SK-N-MC (cell line): ENCODE measurements around the gene NHSL2.
A peak's percentile ranks its signal among the peaks of the same experiment; 100 is the strongest.

Experiments
- DNase-seq: peaks from one replicate; pipeline ENCODE4 v3.0.0-alpha.2; 2011; ENCODE audit warnings: low read depth, low spot score
- H3K27ac ChIP-seq: fragments of 200-600 bp; sonication (generic); 2 replicates; pipeline ENCODE4 v1.5.1; 2016; ENCODE audit warnings: mixed run types
- H3K36me3 ChIP-seq: fragments of 200-600 bp; sonication (generic); 2 replicates; pipeline ENCODE4 v1.6.1; 2017; ENCODE audit warnings: antibody characterized with exemption, low read length, mixed read lengths; ENCODE audit not compliant: insufficient read depth
- H3K4me3 ChIP-seq: fragments of 200-600 bp; sonication (generic); 2 replicates; pipeline ENCODE4 v1.5.1; 2016
- H3K9ac ChIP-seq: fragments of 200-600 bp; sonication (generic); 2 replicates; pipeline ENCODE4 v1.8.0; 2017; ENCODE audit warnings: mixed run types, mixed read lengths; ENCODE audit not compliant: insufficient read length
- H3K9me3 ChIP-seq: fragments of 200-600 bp; sonication (generic); 2 replicates; pipeline ENCODE4 v1.6.1; 2017; ENCODE audit warnings: low read depth, mild to moderate bottlenecking, antibody characterized with exemption, low read length, moderate library complexity, mixed read lengths
- EZH2 ChIP-seq: fragments of 200-600 bp; sonication (generic); IDR thresholded peaks from one replicate; pipeline ENCODE4 v1.6.1; 2017; ENCODE audit warnings: antibody characterized with exemption
- FOXP2 ChIP-seq: optimal IDR thresholded peaks from 2 replicates; pipeline ENCODE3; 2011; ENCODE audit warnings: mild to moderate bottlenecking, moderate library complexity; ENCODE audit not compliant: insufficient read depth; ENCODE audit errors: extremely low read length, control extremely low read depth
- POLR2AphosphoS5 ChIP-seq: IDR thresholded peaks from 2 replicates; pipeline ENCODE4 v1.6.1; 2012; ENCODE audit warnings: mild to moderate bottlenecking, low read depth, low read length, borderline replicate concordance

NHSL2 gene

DNA sequence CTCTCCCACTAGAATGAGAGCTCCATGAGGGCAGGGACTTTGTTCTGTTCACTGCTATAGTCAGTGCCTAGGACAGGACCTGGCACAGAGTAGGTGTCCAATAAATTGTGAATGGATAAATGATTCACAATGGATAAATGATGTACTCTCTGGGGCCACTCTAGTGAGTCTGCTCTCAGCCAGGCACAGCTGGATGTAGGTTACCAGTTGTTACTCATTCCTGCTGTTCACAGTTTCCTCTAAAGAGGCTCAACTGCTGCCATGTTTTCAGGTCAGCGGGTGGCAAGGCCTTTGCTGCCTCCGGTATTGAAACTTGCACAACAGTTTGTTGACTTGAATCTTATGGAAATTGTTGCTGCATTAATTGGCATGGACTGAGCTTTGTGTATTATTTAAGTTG is 99.1 kb downstream of the NHSL2 start:
- no peak overlapping the region for H3K9ac ChIP-seq
- no peak overlapping the region for H3K27ac ChIP-seq
- TF ChIP-seq FOXP2 (no peak), POLR2AphosphoS5 (no peak)
- H3K4me3 ChIP-seq = no peak overlapping the region
- no peak for DNase-seq
- no peaks in the 10 kb centered on the region for H3K36me3 ChIP-seq
- H3K9me3 ChIP-seq = no peaks in the 10 kb centered on the region

DNA sequence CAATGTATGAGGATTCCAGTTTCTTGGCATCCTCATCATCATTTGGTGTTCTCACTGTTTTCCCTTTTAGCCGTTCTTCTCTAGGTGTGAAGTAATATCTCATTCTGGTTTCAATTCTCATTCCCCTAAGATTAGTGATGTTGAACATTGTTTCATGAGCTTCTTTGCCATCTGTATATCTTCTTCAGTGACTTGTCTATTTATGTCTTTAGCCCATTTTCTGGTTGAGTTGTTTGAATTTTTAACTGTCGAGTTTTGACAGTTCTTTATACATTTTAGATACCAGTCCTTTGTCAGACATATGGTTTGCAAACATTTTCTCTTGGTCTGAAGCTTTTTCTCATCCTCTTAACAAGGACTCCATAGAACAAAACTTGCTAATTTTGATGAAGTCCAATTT is 101.1 kb downstream of the NHSL2 start:
- no peak overlapping the region for H3K4me3 ChIP-seq
- no peaks in the 10 kb centered on the region for H3K36me3 ChIP-seq
- no peak for DNase-seq
- TF ChIP-seq FOXP2 (no peak), EZH2 (no peak), POLR2AphosphoS5 (no peak)
- no peak overlapping the region for H3K9ac ChIP-seq
- no peaks in the 10 kb centered on the region for H3K9me3 ChIP-seq
- no peak overlapping the region for H3K27ac ChIP-seq

DNA sequence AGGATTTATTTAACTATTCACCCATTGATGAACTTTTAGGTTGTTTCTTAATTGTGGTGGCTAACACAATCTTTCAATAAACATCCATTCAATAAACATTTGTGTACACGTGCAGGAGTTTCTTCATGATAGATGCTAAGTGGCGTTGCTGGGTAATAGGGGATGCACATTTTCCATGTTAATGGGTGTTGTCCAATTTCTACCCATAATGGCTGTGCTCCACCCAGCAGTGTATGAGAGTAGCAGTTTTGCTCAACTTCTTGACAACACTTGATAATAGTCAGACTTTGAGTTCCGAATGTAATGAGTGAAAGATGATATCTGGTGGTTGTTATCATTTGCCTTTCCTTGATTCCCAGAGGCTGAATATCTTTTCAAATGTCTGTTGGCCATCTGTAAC is 104.7 kb downstream of the NHSL2 start:
- H3K9ac ChIP-seq = no peak overlapping the region
- H3K36me3 ChIP-seq = no peaks in the 10 kb centered on the region
- TF ChIP-seq FOXP2 (no peak), POLR2AphosphoS5 (no peak)
- no peaks in the 10 kb centered on the region for H3K9me3 ChIP-seq
- H3K27ac ChIP-seq = no peak overlapping the region
- H3K4me3 ChIP-seq = no peak overlapping the region
- DNase-seq = no peak

GRCh38 chrX:72016881-72017783 is 106.5 kb downstream of the NHSL2 start:
- TF ChIP-seq POLR2AphosphoS5 = no peak
- TF ChIP-seq EZH2 = no peak
- no peak for TF ChIP-seq FOXP2
- no peak overlapping the region for H3K4me3 ChIP-seq
- no peak for DNase-seq
- H3K36me3 ChIP-seq = no peaks in the 10 kb centered on the region
- H3K27ac ChIP-seq = no peak overlapping the region
- no peaks in the 10 kb centered on the region for H3K9me3 ChIP-seq
- H3K9ac ChIP-seq = no peak overlapping the region

- DNase-seq = no peak
- Histone ChIP-seq H3K27ac (no peak overlapping the region), H3K9me3 (no peaks in the 10 kb centered on the region), H3K9ac (no peak overlapping the region), H3K36me3 (no peaks in the 10 kb centered on the region), H3K4me3 (peak overlapping the region; percentile 51)
- TF ChIP-seq FOXP2 (no peak), EZH2 (no peak), POLR2AphosphoS5 (no peak)
These were observed 107.8 kb downstream of the NHSL2 start for GRCh38 chrX:72018277-72019112.

DNA sequence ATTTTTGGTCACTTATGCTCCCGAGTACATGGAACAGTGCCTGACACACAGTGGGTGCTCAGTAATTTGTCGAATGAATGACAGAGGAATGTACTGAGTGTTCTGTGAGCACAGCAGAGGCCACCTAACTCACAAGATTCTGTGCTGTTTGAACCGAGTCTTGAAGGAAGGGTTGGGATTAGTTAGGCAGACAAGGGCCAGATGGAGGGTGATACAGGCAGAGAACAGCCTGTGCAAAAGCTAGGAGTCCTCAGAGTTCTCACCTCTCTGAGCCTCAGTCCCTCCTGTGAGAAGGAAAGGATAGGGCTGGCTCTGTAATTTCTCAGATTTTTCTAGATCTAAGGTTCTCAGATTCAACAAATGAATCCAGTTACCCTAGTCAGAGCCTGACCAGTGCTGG is 108.8 kb downstream of the NHSL2 start:
- no peak for TF ChIP-seq FOXP2
- no peak for TF ChIP-seq EZH2
- no peak for TF ChIP-seq POLR2AphosphoS5
- Histone ChIP-seq H3K4me3 (no peak overlapping the region), H3K9me3 (no peaks in the 10 kb centered on the region), H3K9ac (no peak overlapping the region), H3K27ac (no peak overlapping the region), H3K36me3 (no peaks in the 10 kb centered on the region)
- no peak for DNase-seq

GRCh38 chrX:72020204-72020603 is 109.6 kb downstream of the NHSL2 start:
- no peak for DNase-seq
- Histone ChIP-seq H3K9ac (no peak overlapping the region), H3K27ac (no peak overlapping the region), H3K9me3 (no peaks in the 10 kb centered on the region), H3K36me3 (no peaks in the 10 kb centered on the region), H3K4me3 (no peak overlapping the region)
- TF ChIP-seq FOXP2 = no peak
- no peak for TF ChIP-seq POLR2AphosphoS5

DNA sequence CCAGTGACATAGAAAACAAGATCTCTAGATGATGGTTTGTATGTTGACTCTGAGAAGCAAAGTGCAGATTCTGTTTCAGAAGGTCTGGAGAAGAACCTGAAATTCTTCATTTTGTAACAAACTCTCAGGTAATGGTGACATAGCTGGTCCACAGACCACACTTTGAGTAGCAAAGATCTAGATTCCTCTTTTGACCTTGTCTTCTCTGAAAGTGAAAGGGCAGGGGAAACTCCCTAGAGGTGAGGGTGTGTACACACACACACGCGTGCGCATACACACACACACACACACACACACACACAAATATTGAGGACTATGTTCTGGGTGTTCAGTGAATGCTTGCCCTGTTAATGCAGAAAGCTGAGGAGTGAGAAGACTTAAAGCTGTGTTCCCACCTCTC is 110.1 kb downstream of the NHSL2 start:
- H3K9ac ChIP-seq = no peak overlapping the region
- H3K27ac ChIP-seq = no peak overlapping the region
- DNase-seq = no peak
- no peaks in the 10 kb centered on the region for H3K36me3 ChIP-seq
- TF ChIP-seq EZH2 (no peak), FOXP2 (no peak), POLR2AphosphoS5 (no peak)
- H3K4me3 ChIP-seq = no peak overlapping the region
- no peaks in the 10 kb centered on the region for H3K9me3 ChIP-seq

DNA sequence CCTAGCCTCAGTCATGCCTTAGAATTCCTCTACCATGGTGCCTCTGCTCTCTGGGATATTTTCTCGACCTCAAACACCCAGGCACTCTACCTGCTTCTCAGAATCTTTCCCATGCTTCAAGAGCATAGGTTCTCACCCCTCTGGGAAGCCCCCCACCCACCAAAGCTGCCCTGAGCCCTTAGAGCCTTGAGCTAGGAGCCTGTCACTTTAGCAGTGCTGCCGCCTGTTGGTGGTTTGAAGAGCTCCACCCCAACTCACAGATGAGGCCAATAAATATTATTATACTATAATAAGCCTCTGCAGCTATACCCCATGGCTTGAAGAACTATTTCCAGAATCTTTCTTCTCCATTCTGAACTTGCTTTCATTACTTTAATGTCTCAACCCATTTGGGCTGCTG is 111.3 kb downstream of the NHSL2 start:
- Histone ChIP-seq H3K27ac (no peak overlapping the region), H3K9me3 (no peaks in the 10 kb centered on the region), H3K9ac (no peak overlapping the region), H3K4me3 (no peak overlapping the region), H3K36me3 (no peaks in the 10 kb centered on the region)
- DNase-seq = no peak
- TF ChIP-seq POLR2AphosphoS5 = no peak
